Gastrocnemius medialis (tissue), 4 donors: ENCODE results near the gene LMX1B. TPM values are rescaled to one million over a fixed set of nuclear protein-coding genes. Genes with fewer than 3 reads are reported as not detected.

ENCODE experiments used
- ATAC-seq, 2 donors: fragments of 150-250 bp; one replicate each; pipeline ENCODE4 v1.9.1; 2016
- DNase-seq, 2 donors: peaks; one replicate each; pipeline ENCODE4 v3.0.0-alpha.2; 2019
- H3K27ac ChIP-seq, 4 donors: fragments of 200-600 bp; sonication (generic); 1 replicate in 1 of 4; 2 replicates in 3 of 4; pipeline ENCODE4 v1.5.1; 2016 to 2018; ENCODE audit warnings: mild to moderate bottlenecking in 2 of 4, moderate library complexity in 1 of 4
- H3K27me3 ChIP-seq, 3 donors: fragments of 200-600 bp; sonication (generic) in 2 of 3; 1 replicate in 1 of 3; 2 replicates in 2 of 3; pipeline versions ENCODE4 v1.5.1 to v1.6.0; 2016 to 2019; ENCODE audit warnings: mild to moderate bottlenecking in 1 of 3, moderate library complexity in 1 of 3
- H3K36me3 ChIP-seq, 2 donors: fragments of 200-600 bp; sonication (generic) in 1 of 2; one replicate each; pipeline ENCODE4 v1.5.1; 2017 to 2018
- H3K4me1 ChIP-seq, 2 donors: fragments of 200-600 bp; sonication (generic) in 1 of 2; one replicate each; pipeline ENCODE4 v1.5.1; 2016 to 2017; ENCODE audit warnings: mild to moderate bottlenecking in 2 of 2
- H3K4me3 ChIP-seq, 4 donors: fragments of 200-600 bp; sonication (generic) in 3 of 4; 1 replicate in 1 of 4; 2 replicates in 3 of 4; pipeline ENCODE4 v1.5.1; 2016 to 2019; ENCODE audit warnings: mild to moderate bottlenecking in 2 of 4
- H3K9me3 ChIP-seq, 3 donors: fragments of 200-600 bp; sonication (generic) in 2 of 3; 1 replicate in 1 of 3; 2 replicates in 2 of 3; pipeline ENCODE4 v1.5.1; 2016 to 2019
- CTCF ChIP-seq, 5 experiments: fragments of 450-650 bp in 3 of 5; fragments of 200-600 bp in 2 of 5; sonication (generic) in 2 of 5; IDR thresholded peaks in 4 of 5; conservative IDR thresholded peaks in 1 of 5; 1 replicate in 4 of 5; 2 replicates in 1 of 5; pipeline ENCODE4 v1.5.1; 2016 to 2019; ENCODE audit warnings: antibody characterized with exemption in 5 of 5, mild to moderate bottlenecking in 3 of 5, moderate library complexity in 3 of 5
- POLR2A ChIP-seq, 2 donors: fragments of 450-650 bp; IDR thresholded peaks; one replicate each; pipeline ENCODE4 v1.6.1; 2017; ENCODE audit warnings: antibody characterized with exemption in 2 of 2, mild to moderate bottlenecking in 2 of 2, moderate library complexity in 2 of 2
- in situ Hi-C, 4 donors: fragments of 200-750 bp; cut with MboI; loops; one replicate each; pipeline versions ENCODE4 v1.15.0 to v1.8.0; 2017; ENCODE audit warnings: low sequenced_read_pairs in 4 of 4
- intact Hi-C: fragments of 100-400 bp; cut with DNase I; formaldehyde crosslinking; loops from one replicate; pipeline ENCODE4 v1.15.1; 2023; ENCODE audit warnings: low total_unique reads
- total RNA-seq, 4 donors: library from RNA; depleted of rRNA; stranded (reverse); fragments of >200 nt; gene quantifications; one replicate each; pipeline versions ENCODE4 v1.1.0 to v1.2.3, GENCODE V29; 2016

The LMX1B gene
- total RNA-seq, 4 donors from 2014 or later: 0.31 to 0.46 (median 0.35) TPM; not detected in 1

GRCh38 chr9:126630458-126631237 is 16.9 kb downstream of the LMX1B start:
- DNase-seq: no peak
- Histone ChIP-seq H3K9me3 (no peaks in the 10 kb centered on the region), H3K36me3 (no peaks in the 10 kb centered on the region), H3K4me3 (no peak overlapping the region), H3K4me1 (peaks cover 7 to 9% of the 10 kb centered on the region in 2 donors), H3K27ac (no peak overlapping the region), H3K27me3 (peaks cover 44 to 55% (median 48%) of the 10 kb centered on the region in 3 donors)
- in situ Hi-C loops: no loop called here
- no peak for ATAC-seq
- intact Hi-C loops: no loop called here
- TF ChIP-seq CTCF (IDR thresholded peaks at IDR 0.05 in 4 of 5, conservative IDR thresholded peaks at IDR 0.05 in 1 of 5) (no peak), POLR2A (IDR thresholded peaks at IDR 0.05) (no peak)

- in situ Hi-C loops: no loop called here
- Histone ChIP-seq H3K9me3 (no peaks in the 10 kb centered on the region), H3K4me1 (peaks cover 3% of the 10 kb centered on the region in 2 donors), H3K36me3 (no peaks in the 10 kb centered on the region), H3K4me3 (no peak overlapping the region), H3K27ac (no peak overlapping the region), H3K27me3 (peaks cover 38 to 49% (median 42%) of the 10 kb centered on the region in 3 donors)
- ATAC-seq (no peak), DNase-seq (no peak)
- intact Hi-C loops: no loop called here
- TF ChIP-seq CTCF (IDR thresholded peaks at IDR 0.05 in 4 of 5, conservative IDR thresholded peaks at IDR 0.05 in 1 of 5) (no peak), POLR2A (IDR thresholded peaks at IDR 0.05) (no peak)
Observed at GRCh38 chr9:126631254-126631653, 17.5 kb downstream of the LMX1B start.

GRCh38 chr9:126633881-126634558 is 20.3 kb downstream of the LMX1B start:
- ATAC-seq: no peak
- in situ Hi-C loops: no loop called here

GRCh38 chr9:126635061-126635460 is 21.3 kb downstream of the LMX1B start:
- no peaks in the 10 kb centered on the region for H3K9me3 ChIP-seq
- no peak overlapping the region for H3K4me3 ChIP-seq
- intact Hi-C loops (no loop called here), in situ Hi-C loops (no loop called here)
- H3K4me1 ChIP-seq: no peaks in the 10 kb centered on the region
- TF ChIP-seq CTCF (IDR thresholded peaks at IDR 0.05 in 4 of 5, conservative IDR thresholded peaks at IDR 0.05 in 1 of 5) (no peak), POLR2A (IDR thresholded peaks at IDR 0.05) (no peak)
- no peaks in the 10 kb centered on the region for H3K36me3 ChIP-seq
- H3K27ac ChIP-seq: no peak overlapping the region
- ATAC-seq (no peak), DNase-seq (no peak)
- peaks cover 36 to 49% (median 43%) of the 10 kb centered on the region in 3 donors for H3K27me3 ChIP-seq

More at GRCh38 chr9:126633881-126634558, 20.3 kb downstream of the LMX1B start:
- intact Hi-C loops: no loop called here
- Histone ChIP-seq H3K4me1 (no peaks in the 10 kb centered on the region), H3K27ac (no peak overlapping the region), H3K4me3 (no peak overlapping the region), H3K27me3 (peaks cover 31 to 48% (median 40%) of the 10 kb centered on the region in 3 donors), H3K36me3 (no peaks in the 10 kb centered on the region), H3K9me3 (no peaks in the 10 kb centered on the region)
- TF ChIP-seq POLR2A (IDR thresholded peaks at IDR 0.05): no peak
- no peak for TF ChIP-seq CTCF (IDR thresholded peaks at IDR 0.05 in 4 of 5, conservative IDR thresholded peaks at IDR 0.05 in 1 of 5)
- DNase-seq: no peak
